ENCODE measurements around the gene ITGB3.

Gene ITGB3

GRCh38 chr17:47238321-47239010 lies 15.2 kb upstream of the ITGB3 start:
- DNase-seq (ENCODE audit: extremely low read depth, low read depth) = no peak
- no peak for TF ChIP-seq CTCF (IDR thresholded peaks at IDR 0.05; ENCODE audit: low read depth, low read length, missing control alignments)
- H3K4me3 ChIP-seq (replicated peaks; ENCODE audit: low read depth, low read length) = no peak overlapping the region

GRCh38 chr17:47239619-47239966 lies 14.0 kb upstream of the ITGB3 start:
- DNase-seq (ENCODE audit: extremely low read depth, low read depth) = no peak
- no peak overlapping the region for H3K4me3 ChIP-seq (replicated peaks; ENCODE audit: low read depth, low read length)
- no peak for TF ChIP-seq CTCF (IDR thresholded peaks at IDR 0.05; ENCODE audit: low read depth, low read length, missing control alignments)

GRCh38 chr17:47239967-47240651 lies 13.5 kb upstream of the ITGB3 start:
- no peak overlapping the region for H3K4me3 ChIP-seq (replicated peaks; ENCODE audit: low read depth, low read length)
- peak; percentile 86 for DNase-seq (ENCODE audit: extremely low read depth, low read depth)
- no peak for TF ChIP-seq CTCF (IDR thresholded peaks at IDR 0.05; ENCODE audit: low read depth, low read length, missing control alignments)

GRCh38 chr17:47240806-47241205 lies 12.8 kb upstream of the ITGB3 start:
- no peak for TF ChIP-seq CTCF (IDR thresholded peaks at IDR 0.05; ENCODE audit: low read depth, low read length, missing control alignments)
- no peak for DNase-seq (ENCODE audit: extremely low read depth, low read depth)
- no peak overlapping the region for H3K4me3 ChIP-seq (replicated peaks; ENCODE audit: low read depth, low read length)

GRCh38 chr17:47242648-47243047 lies 11.0 kb upstream of the ITGB3 start:
- TF ChIP-seq CTCF (IDR thresholded peaks at IDR 0.05; ENCODE audit: low read depth, low read length, missing control alignments) = no peak

GRCh38 chr17:47243737-47244598 lies 9.7 kb upstream of the ITGB3 start:
- no peak for DNase-seq (ENCODE audit: extremely low read depth, low read depth)
- no peak overlapping the region for H3K4me3 ChIP-seq (replicated peaks; ENCODE audit: low read depth, low read length)

More at GRCh38 chr17:47242648-47243047, 11.0 kb upstream of the ITGB3 start:
- DNase-seq (ENCODE audit: extremely low read depth, low read depth) = no peak
- H3K4me3 ChIP-seq (replicated peaks; ENCODE audit: low read depth, low read length) = no peak overlapping the region

More at GRCh38 chr17:47243737-47244598, 9.7 kb upstream of the ITGB3 start:
- TF ChIP-seq CTCF (IDR thresholded peaks at IDR 0.05; ENCODE audit: low read depth, low read length, missing control alignments) = no peak

Data from HFF-Myc (cell line).